Measurements from ENCODE around the gene ATP6V0A4.
"Not testable (repeated sequence)": the region's sequence is repeated elsewhere in the genome, so short reads cannot be mapped to it uniquely, and the experiment has no call there.

The ATP6V0A4 gene

GRCh38 chr7:138801256-138801655 lies 3.3 kb upstream of the ATP6V0A4 start:
- no peak for DNase-seq

- DNase-seq, result no peak
Observed at GRCh38 chr7:138799336-138800000, 1.5 kb upstream of the ATP6V0A4 start.

GRCh38 chr7:138798836-138799235 lies 840 bp upstream of the ATP6V0A4 start:
- no peak for DNase-seq

- DNase-seq, result not testable (repeated sequence)
Observed at GRCh38 chr7:138797046-138797445, 950 bp downstream of the ATP6V0A4 start.

- DNase-seq, result no peak
Observed at GRCh38 chr7:138796038-138796615, 1.9 kb downstream of the ATP6V0A4 start.

- DNase-seq, result no peak
Observed at GRCh38 chr7:138785587-138786437, 12.2 kb downstream of the ATP6V0A4 start.

GRCh38 chr7:138784692-138785091 lies 13.3 kb downstream of the ATP6V0A4 start:
- DNase-seq, result no peak

- no peak for DNase-seq
Observed at GRCh38 chr7:138781004-138781403, 17.0 kb downstream of the ATP6V0A4 start.

- no peak for DNase-seq
Observed at GRCh38 chr7:138776166-138776833, 21.7 kb downstream of the ATP6V0A4 start.

GRCh38 chr7:138773817-138774216 lies 24.2 kb downstream of the ATP6V0A4 start:
- DNase-seq, result no peak

GRCh38 chr7:138773176-138773575 lies 24.8 kb downstream of the ATP6V0A4 start:
- no peak for DNase-seq

- no peak for DNase-seq
Observed at GRCh38 chr7:138770904-138771303, 27.1 kb downstream of the ATP6V0A4 start.

GRCh38 chr7:138768241-138768640 lies 29.8 kb downstream of the ATP6V0A4 start:
- DNase-seq, result no peak

GRCh38 chr7:138756591-138757242 lies 41.3 kb downstream of the ATP6V0A4 start:
- no peak for DNase-seq

- DNase-seq, result no peak
Observed at GRCh38 chr7:138755842-138756590, 42.0 kb downstream of the ATP6V0A4 start.

GRCh38 chr7:138755331-138755747 lies 42.7 kb downstream of the ATP6V0A4 start:
- no peak for DNase-seq

GRCh38 chr7:138753610-138754009 lies 44.4 kb downstream of the ATP6V0A4 start:
- peak; percentile 18 for DNase-seq

- DNase-seq, result no peak
Observed at GRCh38 chr7:138753150-138753518, 44.9 kb downstream of the ATP6V0A4 start.

GRCh38 chr7:138752518-138753149 lies 45.4 kb downstream of the ATP6V0A4 start:
- DNase-seq, result peak; percentile 82

- DNase-seq, result no peak
Observed at GRCh38 chr7:138750901-138751464, 47.0 kb downstream of the ATP6V0A4 start.

GRCh38 chr7:138750473-138750872 lies 47.5 kb downstream of the ATP6V0A4 start:
- no peak for DNase-seq

Data from effector CD8-positive, alpha-beta T cell (primary cell).